Neural cell (in vitro differentiated cells): ENCODE measurements around the gene C17orf50.

Experiments used
- EP300 ChIP-seq: fragments of 450-650 bp; conservative IDR thresholded peaks from 2 replicates; pipeline ENCODE4 v1.6.1; 2014; ENCODE audit warnings: antibody characterized with exemption, mild to moderate bottlenecking, moderate library complexity; ENCODE audit not compliant: poor library complexity, severe bottlenecking
- EZH2 ChIP-seq: fragments of 200-600, 300-800 bp; shearing (Covaris generic), sonication (generic); IDR thresholded peaks from 2 replicates; pipeline ENCODE4 v1.6.1; 2014; ENCODE audit warnings: antibody characterized with exemption, low read length, borderline replicate concordance, mild to moderate bottlenecking; ENCODE audit not compliant: insufficient read depth, poor library complexity, severe bottlenecking
- MXI1 ChIP-seq: fragments of 450-650 bp; conservative IDR thresholded peaks from 2 replicates; pipeline ENCODE4 v1.6.1; 2014; ENCODE audit warnings: antibody characterized with exemption, mild to moderate bottlenecking; ENCODE audit not compliant: poor library complexity, severe bottlenecking
- POLR2AphosphoS5 ChIP-seq: IDR thresholded peaks from 2 replicates; pipeline ENCODE4 v1.6.1; 2012
- TF ChIP-seq, protein P1 (sequence below): fragments of 450-650 bp; IDR thresholded peaks from 2 replicates; pipeline ENCODE4 v1.5.1; 2014; ENCODE audit warnings: antibody characterized with exemption, mild to moderate bottlenecking, moderate library complexity; ENCODE audit not compliant: poor library complexity, severe bottlenecking
- TF ChIP-seq, protein P2 (sequence below): IDR thresholded peaks from 2 replicates; pipeline ENCODE4 v1.6.1; 2012; ENCODE audit warnings: borderline replicate concordance

DNA sequence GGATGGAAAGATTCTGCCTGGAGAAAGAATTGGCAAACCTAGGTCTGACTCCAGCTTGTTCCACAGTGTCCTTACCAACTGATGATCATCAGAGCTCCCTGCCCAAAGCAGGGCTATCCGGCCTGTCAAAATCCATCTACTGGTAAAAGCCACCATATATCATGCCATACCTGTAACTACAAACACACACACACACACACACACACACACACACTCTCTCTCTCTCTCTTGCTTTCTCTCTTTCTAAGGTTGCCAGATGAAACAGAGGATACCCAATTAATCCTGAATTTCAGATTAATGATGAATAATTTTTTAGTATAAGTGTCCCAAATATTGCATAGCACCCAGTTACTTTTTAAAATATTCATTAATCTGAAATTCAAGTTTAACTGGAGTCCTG, 36.3 kb downstream of the C17orf50 start:
- no peak for TF ChIP-seq MXI1
- TF ChIP-seq, protein P1, sequence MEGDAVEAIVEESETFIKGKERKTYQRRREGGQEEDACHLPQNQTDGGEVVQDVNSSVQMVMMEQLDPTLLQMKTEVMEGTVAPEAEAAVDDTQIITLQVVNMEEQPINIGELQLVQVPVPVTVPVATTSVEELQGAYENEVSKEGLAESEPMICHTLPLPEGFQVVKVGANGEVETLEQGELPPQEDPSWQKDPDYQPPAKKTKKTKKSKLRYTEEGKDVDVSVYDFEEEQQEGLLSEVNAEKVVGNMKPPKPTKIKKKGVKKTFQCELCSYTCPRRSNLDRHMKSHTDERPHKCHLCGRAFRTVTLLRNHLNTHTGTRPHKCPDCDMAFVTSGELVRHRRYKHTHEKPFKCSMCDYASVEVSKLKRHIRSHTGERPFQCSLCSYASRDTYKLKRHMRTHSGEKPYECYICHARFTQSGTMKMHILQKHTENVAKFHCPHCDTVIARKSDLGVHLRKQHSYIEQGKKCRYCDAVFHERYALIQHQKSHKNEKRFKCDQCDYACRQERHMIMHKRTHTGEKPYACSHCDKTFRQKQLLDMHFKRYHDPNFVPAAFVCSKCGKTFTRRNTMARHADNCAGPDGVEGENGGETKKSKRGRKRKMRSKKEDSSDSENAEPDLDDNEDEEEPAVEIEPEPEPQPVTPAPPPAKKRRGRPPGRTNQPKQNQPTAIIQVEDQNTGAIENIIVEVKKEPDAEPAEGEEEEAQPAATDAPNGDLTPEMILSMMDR: no peak
- no peak for TF ChIP-seq POLR2AphosphoS5
- no peak for TF ChIP-seq EZH2
- TF ChIP-seq, protein P2, sequence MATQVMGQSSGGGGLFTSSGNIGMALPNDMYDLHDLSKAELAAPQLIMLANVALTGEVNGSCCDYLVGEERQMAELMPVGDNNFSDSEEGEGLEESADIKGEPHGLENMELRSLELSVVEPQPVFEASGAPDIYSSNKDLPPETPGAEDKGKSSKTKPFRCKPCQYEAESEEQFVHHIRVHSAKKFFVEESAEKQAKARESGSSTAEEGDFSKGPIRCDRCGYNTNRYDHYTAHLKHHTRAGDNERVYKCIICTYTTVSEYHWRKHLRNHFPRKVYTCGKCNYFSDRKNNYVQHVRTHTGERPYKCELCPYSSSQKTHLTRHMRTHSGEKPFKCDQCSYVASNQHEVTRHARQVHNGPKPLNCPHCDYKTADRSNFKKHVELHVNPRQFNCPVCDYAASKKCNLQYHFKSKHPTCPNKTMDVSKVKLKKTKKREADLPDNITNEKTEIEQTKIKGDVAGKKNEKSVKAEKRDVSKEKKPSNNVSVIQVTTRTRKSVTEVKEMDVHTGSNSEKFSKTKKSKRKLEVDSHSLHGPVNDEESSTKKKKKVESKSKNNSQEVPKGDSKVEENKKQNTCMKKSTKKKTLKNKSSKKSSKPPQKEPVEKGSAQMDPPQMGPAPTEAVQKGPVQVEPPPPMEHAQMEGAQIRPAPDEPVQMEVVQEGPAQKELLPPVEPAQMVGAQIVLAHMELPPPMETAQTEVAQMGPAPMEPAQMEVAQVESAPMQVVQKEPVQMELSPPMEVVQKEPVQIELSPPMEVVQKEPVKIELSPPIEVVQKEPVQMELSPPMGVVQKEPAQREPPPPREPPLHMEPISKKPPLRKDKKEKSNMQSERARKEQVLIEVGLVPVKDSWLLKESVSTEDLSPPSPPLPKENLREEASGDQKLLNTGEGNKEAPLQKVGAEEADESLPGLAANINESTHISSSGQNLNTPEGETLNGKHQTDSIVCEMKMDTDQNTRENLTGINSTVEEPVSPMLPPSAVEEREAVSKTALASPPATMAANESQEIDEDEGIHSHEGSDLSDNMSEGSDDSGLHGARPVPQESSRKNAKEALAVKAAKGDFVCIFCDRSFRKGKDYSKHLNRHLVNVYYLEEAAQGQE: no peak
- no peak for TF ChIP-seq EP300
